GM23338 (cell line): Measurements from ENCODE around the gene ANAPC13.

Experiments used
- EZH2 ChIP-seq: fragments of 200-600 bp; sonication (generic); IDR thresholded peaks from one replicate; pipeline ENCODE4 v1.8.0; 2017; ENCODE audit warnings: antibody characterized with exemption, mild to moderate bottlenecking, low read depth; ENCODE audit not compliant: unreplicated experiment
- POLR2AphosphoS5 ChIP-seq: IDR thresholded peaks from 2 replicates; pipeline ENCODE4 v1.6.1; 2016; ENCODE audit warnings: antibody characterized with exemption, low read depth

- TF ChIP-seq POLR2AphosphoS5 (no peak), EZH2 (no peak)
Observed at GRCh38 chr3:134468519-134468918, 17.3 kb downstream of the ANAPC13 start.
